IPS-18c (cell line): ENCODE results near the gene UNC5CL.

Source experiments
- H3K4me3 ChIP-seq: 2 replicates; pipeline ENCODE4 v1.7.0; 2013; ENCODE audit warnings: low read depth, mild to moderate bottlenecking, low read length, moderate library complexity; ENCODE audit not compliant: insufficient read depth
- H3K9me3 ChIP-seq: one replicate; pipeline ENCODE4 v1.6.1; 2013; ENCODE audit warnings: mild to moderate bottlenecking, low read length, moderate library complexity; ENCODE audit not compliant: control insufficient read depth, insufficient read depth

UNC5CL gene

GRCh38 chr6:41066867-41067304 is 27.9 kb upstream of the UNC5CL start:
- H3K4me3 ChIP-seq, result no peak overlapping the region
- H3K9me3 ChIP-seq, result no peaks in the 10 kb centered on the region

- Histone ChIP-seq H3K4me3 (no peak overlapping the region), H3K9me3 (no peaks in the 10 kb centered on the region)
Measured at GRCh38 chr6:41065550-41066026, 26.6 kb upstream of the UNC5CL start.

GRCh38 chr6:41064841-41065240 is 25.8 kb upstream of the UNC5CL start:
- Histone ChIP-seq H3K9me3 (no peaks in the 10 kb centered on the region), H3K4me3 (no peak overlapping the region)

- Histone ChIP-seq H3K4me3 (no peak overlapping the region), H3K9me3 (no peaks in the 10 kb centered on the region)
Measured at GRCh38 chr6:41063884-41064285, 24.9 kb upstream of the UNC5CL start.

GRCh38 chr6:41062056-41062455 is 23.0 kb upstream of the UNC5CL start:
- H3K4me3 ChIP-seq, result no peak overlapping the region
- H3K9me3 ChIP-seq, result no peaks in the 10 kb centered on the region

GRCh38 chr6:41061196-41061726 is 22.2 kb upstream of the UNC5CL start:
- H3K4me3 ChIP-seq, result no peak overlapping the region
- H3K9me3 ChIP-seq, result no peaks in the 10 kb centered on the region

GRCh38 chr6:41059556-41059955 is 20.5 kb upstream of the UNC5CL start:
- no peak overlapping the region for H3K4me3 ChIP-seq
- H3K9me3 ChIP-seq, result no peaks in the 10 kb centered on the region

GRCh38 chr6:41058783-41059181 is 19.8 kb upstream of the UNC5CL start:
- no peak overlapping the region for H3K4me3 ChIP-seq

GRCh38 chr6:41056768-41057490 is 17.9 kb upstream of the UNC5CL start:
- H3K9me3 ChIP-seq, result no peaks in the 10 kb centered on the region
- no peak overlapping the region for H3K4me3 ChIP-seq

More at GRCh38 chr6:41058783-41059181, 19.8 kb upstream of the UNC5CL start:
- H3K9me3 ChIP-seq, result no peaks in the 10 kb centered on the region

GRCh38 chr6:41055149-41055548 is 16.1 kb upstream of the UNC5CL start:
- no peaks in the 10 kb centered on the region for H3K9me3 ChIP-seq
- H3K4me3 ChIP-seq, result no peak overlapping the region

GRCh38 chr6:41054511-41054910 is 15.5 kb upstream of the UNC5CL start:
- H3K9me3 ChIP-seq, result no peaks in the 10 kb centered on the region
- no peak overlapping the region for H3K4me3 ChIP-seq

GRCh38 chr6:41053041-41053440 is 14.0 kb upstream of the UNC5CL start, which contains the start of gene APOBEC2:
APOBEC2 (plus strand) TSS chr6:41053202; CDS start chr6:41053348, 146 bp downstream.
- no peak within 1 kb of the TSS for H3K4me3 ChIP-seq
- no peaks in the 10 kb centered on the region for H3K9me3 ChIP-seq

- Histone ChIP-seq H3K9me3 (no peaks in the 10 kb centered on the region), H3K4me3 (no peak overlapping the region)
Measured at GRCh38 chr6:41051873-41052272, 12.9 kb upstream of the UNC5CL start.

- H3K4me3 ChIP-seq, result no peak overlapping the region
- no peaks in the 10 kb centered on the region for H3K9me3 ChIP-seq
Measured at GRCh38 chr6:41050536-41050935, 11.5 kb upstream of the UNC5CL start.

GRCh38 chr6:41049955-41050354 is 10.9 kb upstream of the UNC5CL start:
- Histone ChIP-seq H3K4me3 (no peak overlapping the region), H3K9me3 (no peaks in the 10 kb centered on the region)

- Histone ChIP-seq H3K9me3 (no peaks in the 10 kb centered on the region), H3K4me3 (no peak overlapping the region)
Measured at GRCh38 chr6:41049521-41049920, 10.5 kb upstream of the UNC5CL start.

GRCh38 chr6:41047745-41048732 is 9.0 kb upstream of the UNC5CL start:
- no peak overlapping the region for H3K4me3 ChIP-seq
- no peaks in the 10 kb centered on the region for H3K9me3 ChIP-seq
